ENCODE measurements around the gene ABHD10.

Gene ABHD10

GRCh38 chr3:111965484-111965883 lies 13.3 kb upstream of the ABHD10 start:
- DNase-seq (ENCODE audit: low spot score), result no peak

- DNase-seq (ENCODE audit: low spot score), result no peak
These were observed 11.8 kb upstream of the ABHD10 start for GRCh38 chr3:111967068-111967467.

GRCh38 chr3:111967651-111968274 lies 11.1 kb upstream of the ABHD10 start:
- peak; percentile 65 for DNase-seq (ENCODE audit: low spot score)

GRCh38 chr3:111968319-111969054 lies 10.3 kb upstream of the ABHD10 start:
- DNase-seq (ENCODE audit: low spot score), result no peak

- DNase-seq (ENCODE audit: low spot score), result no peak
These were observed 8.4 kb upstream of the ABHD10 start for GRCh38 chr3:111970376-111970775.

GRCh38 chr3:111971533-111972130 lies 7.2 kb upstream of the ABHD10 start:
- DNase-seq (ENCODE audit: low spot score), result no peak

- no peak for DNase-seq (ENCODE audit: low spot score)
These were observed 5.9 kb upstream of the ABHD10 start for GRCh38 chr3:111972891-111973290.

GRCh38 chr3:111975131-111975530 lies 3.7 kb upstream of the ABHD10 start:
- no peak for DNase-seq (ENCODE audit: low spot score)

GRCh38 chr3:111976254-111976653 lies 2.6 kb upstream of the ABHD10 start:
- DNase-seq (ENCODE audit: low spot score), result no peak

- DNase-seq (ENCODE audit: low spot score), result peak; percentile 19
These were observed 710 bp downstream of the ABHD10 start for GRCh38 chr3:111979434-111980038.

- DNase-seq (ENCODE audit: low spot score), result no peak
These were observed 2.1 kb downstream of the ABHD10 start for GRCh38 chr3:111980716-111981456.

- DNase-seq (ENCODE audit: low spot score), result no peak
These were observed 2.6 kb downstream of the ABHD10 start for GRCh38 chr3:111981457-111981763.

GRCh38 chr3:111984636-111985298 lies 5.9 kb downstream of the ABHD10 start:
- DNase-seq (ENCODE audit: low spot score), result no peak

GRCh38 chr3:111986800-111987199 lies 8.0 kb downstream of the ABHD10 start:
- no peak for DNase-seq (ENCODE audit: low spot score)

- DNase-seq (ENCODE audit: low spot score), result peak; percentile 43
These were observed 10.3 kb downstream of the ABHD10 start for GRCh38 chr3:111989061-111989678.

GRCh38 chr3:111993038-111993437 lies 14.2 kb downstream of the ABHD10 start:
- no peak for DNase-seq (ENCODE audit: low spot score)

GRCh38 chr3:111998636-111999483 lies 20.0 kb downstream of the ABHD10 start, which contains the start of gene TAGLN3:
TAGLN3 (plus strand) TSS chr3:111998922; CDS start chr3:111999423, 501 bp downstream.
- DNase-seq (ENCODE audit: low spot score), result no peak

GRCh38 chr3:111999484-112000324 lies 20.9 kb downstream of the ABHD10 start:
- no peak for DNase-seq (ENCODE audit: low spot score)

GRCh38 chr3:112000367-112000771 lies 21.5 kb downstream of the ABHD10 start:
- DNase-seq (ENCODE audit: low spot score), result no peak
